Measurements from ENCODE around the gene ST8SIA1.

ST8SIA1 gene

GRCh38 chr12:22252057-22252456 lies 82.5 kb downstream of the ST8SIA1 start:
- TF ChIP-seq GATA2 (IDR thresholded peaks at IDR 0.05; ENCODE audit: low read depth, low read length) (no peak), GATA3 (IDR thresholded peaks at IDR 0.05; ENCODE audit: low read depth, low read length) (no peak)

- no peak for TF ChIP-seq GATA2 (IDR thresholded peaks at IDR 0.05; ENCODE audit: low read depth, low read length)
- TF ChIP-seq GATA3 (IDR thresholded peaks at IDR 0.05; ENCODE audit: low read depth, low read length) = no peak
Observed at GRCh38 chr12:22250762-22251161, 83.7 kb downstream of the ST8SIA1 start.

- TF ChIP-seq GATA3 (IDR thresholded peaks at IDR 0.05; ENCODE audit: low read depth, low read length) (no peak), GATA2 (IDR thresholded peaks at IDR 0.05; ENCODE audit: low read depth, low read length) (no peak)
Observed at GRCh38 chr12:22248571-22249115, 85.9 kb downstream of the ST8SIA1 start.

- no peak for TF ChIP-seq GATA2 (IDR thresholded peaks at IDR 0.05; ENCODE audit: low read depth, low read length)
- no peak for TF ChIP-seq GATA3 (IDR thresholded peaks at IDR 0.05; ENCODE audit: low read depth, low read length)
Observed at GRCh38 chr12:22248121-22248520, 86.4 kb downstream of the ST8SIA1 start.

- TF ChIP-seq GATA2 (IDR thresholded peaks at IDR 0.05; ENCODE audit: low read depth, low read length) (no peak), GATA3 (IDR thresholded peaks at IDR 0.05; ENCODE audit: low read depth, low read length) (no peak)
Observed at GRCh38 chr12:22246217-22246846, 88.2 kb downstream of the ST8SIA1 start.

GRCh38 chr12:22242726-22243125 lies 91.8 kb downstream of the ST8SIA1 start:
- no peak for TF ChIP-seq GATA3 (IDR thresholded peaks at IDR 0.05; ENCODE audit: low read depth, low read length)

GRCh38 chr12:22238211-22238610 lies 96.3 kb downstream of the ST8SIA1 start:
- TF ChIP-seq GATA3 (IDR thresholded peaks at IDR 0.05; ENCODE audit: low read depth, low read length) (no peak), GATA2 (IDR thresholded peaks at IDR 0.05; ENCODE audit: low read depth, low read length) (no peak)

- no peak for TF ChIP-seq GATA3 (IDR thresholded peaks at IDR 0.05; ENCODE audit: low read depth, low read length)
- TF ChIP-seq GATA2 (IDR thresholded peaks at IDR 0.05; ENCODE audit: low read depth, low read length) = no peak
Observed at GRCh38 chr12:22234561-22234960, 99.9 kb downstream of the ST8SIA1 start.

- TF ChIP-seq GATA3 (IDR thresholded peaks at IDR 0.05; ENCODE audit: low read depth, low read length) (no peak), GATA2 (IDR thresholded peaks at IDR 0.05; ENCODE audit: low read depth, low read length) (no peak)
Observed at GRCh38 chr12:22231836-22232235, 102.7 kb downstream of the ST8SIA1 start.

- TF ChIP-seq GATA2 (IDR thresholded peaks at IDR 0.05; ENCODE audit: low read depth, low read length) = no peak
Observed at GRCh38 chr12:22231078-22231477, 103.4 kb downstream of the ST8SIA1 start.

GRCh38 chr12:22230280-22230794 lies 104.2 kb downstream of the ST8SIA1 start:
- TF ChIP-seq GATA3 (IDR thresholded peaks at IDR 0.05; ENCODE audit: low read depth, low read length) (no peak), GATA2 (IDR thresholded peaks at IDR 0.05; ENCODE audit: low read depth, low read length) (no peak)

- TF ChIP-seq GATA2 (IDR thresholded peaks at IDR 0.05; ENCODE audit: low read depth, low read length) = no peak
- TF ChIP-seq GATA3 (IDR thresholded peaks at IDR 0.05; ENCODE audit: low read depth, low read length) = no peak
Observed at GRCh38 chr12:22229652-22230279, 104.7 kb downstream of the ST8SIA1 start.

GRCh38 chr12:22228022-22228875 lies 106.3 kb downstream of the ST8SIA1 start:
- TF ChIP-seq GATA3 (IDR thresholded peaks at IDR 0.05; ENCODE audit: low read depth, low read length) = no peak
- TF ChIP-seq GATA2 (IDR thresholded peaks at IDR 0.05; ENCODE audit: low read depth, low read length) = no peak

GRCh38 chr12:22223356-22223755 lies 111.2 kb downstream of the ST8SIA1 start:
- TF ChIP-seq GATA3 (IDR thresholded peaks at IDR 0.05; ENCODE audit: low read depth, low read length) = no peak
- TF ChIP-seq GATA2 (IDR thresholded peaks at IDR 0.05; ENCODE audit: low read depth, low read length) = no peak

Measured in SH-SY5Y (cell line).